ENCODE data around the gene USP40.

USP40 gene

GRCh38 chr2:233457356-233457755 lies 109.2 kb downstream of the USP40 start:
- Mint-ChIP-seq H3K4me3 (no peak overlapping the region), H3K27ac (no peak overlapping the region), H3K4me1 (peaks cover 8% of the 10 kb centered on the region), H3K9me3 (no peaks in the 10 kb centered on the region), H3K27me3 (ENCODE audit: low read depth) (no peaks in the 10 kb centered on the region), H3K36me3 (ENCODE audit: low read depth) (peaks cover 47% of the 10 kb centered on the region)
- no peak for TF ChIP-seq CTCF (IDR thresholded peaks at IDR 0.05; ENCODE audit: unreplicated experiment in 3 of 3)

- no peak for TF ChIP-seq CTCF (IDR thresholded peaks at IDR 0.05; ENCODE audit: unreplicated experiment in 3 of 3)
- Mint-ChIP-seq H3K36me3 (ENCODE audit: low read depth) (peaks cover 47% of the 10 kb centered on the region), H3K4me1 (peaks cover 12% of the 10 kb centered on the region), H3K4me3 (no peak overlapping the region), H3K9me3 (no peaks in the 10 kb centered on the region), H3K27me3 (ENCODE audit: low read depth) (no peaks in the 10 kb centered on the region), H3K27ac (no peak overlapping the region)
Observed at GRCh38 chr2:233456934-233457333, 109.6 kb downstream of the USP40 start.

GRCh38 chr2:233456111-233456510 lies 110.5 kb downstream of the USP40 start:
- peaks cover 43% of the 10 kb centered on the region for H3K36me3 Mint-ChIP-seq (ENCODE audit: low read depth)
- TF ChIP-seq CTCF (IDR thresholded peaks at IDR 0.05; ENCODE audit: unreplicated experiment in 3 of 3), result no peak
- H3K27ac Mint-ChIP-seq, result no peak overlapping the region
- H3K27me3 Mint-ChIP-seq (ENCODE audit: low read depth), result no peaks in the 10 kb centered on the region
- no peak overlapping the region for H3K4me3 Mint-ChIP-seq
- peaks cover 12% of the 10 kb centered on the region for H3K4me1 Mint-ChIP-seq
- H3K9me3 Mint-ChIP-seq, result no peaks in the 10 kb centered on the region

- Mint-ChIP-seq H3K9me3 (no peaks in the 10 kb centered on the region), H3K4me3 (no peak overlapping the region), H3K36me3 (ENCODE audit: low read depth) (peaks cover 47% of the 10 kb centered on the region), H3K27ac (no peak overlapping the region), H3K4me1 (peaks cover 15% of the 10 kb centered on the region), H3K27me3 (ENCODE audit: low read depth) (no peaks in the 10 kb centered on the region)
- TF ChIP-seq CTCF (IDR thresholded peaks at IDR 0.05; ENCODE audit: unreplicated experiment in 3 of 3), result no peak
Observed at GRCh38 chr2:233455491-233455890, 111.1 kb downstream of the USP40 start.

DNA sequence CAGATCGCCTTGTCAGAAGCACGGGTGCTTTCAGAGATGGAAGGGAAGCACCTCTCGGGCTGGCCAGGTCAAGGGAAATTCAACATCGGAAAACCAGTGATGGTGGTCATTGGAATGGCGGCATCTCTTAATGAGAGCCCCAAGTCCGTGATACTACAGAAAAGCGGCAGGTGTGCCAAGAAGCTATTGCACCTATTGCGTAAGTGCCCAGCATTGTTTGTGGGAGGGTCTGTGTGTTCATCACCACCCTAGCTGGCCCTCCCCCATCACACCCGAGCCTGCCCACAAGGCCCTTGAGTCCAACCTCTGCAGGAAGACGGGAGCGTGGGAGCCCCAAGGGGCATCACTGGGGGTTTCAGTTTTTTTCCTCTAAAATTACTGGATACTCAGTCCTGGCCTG lies 111.6 kb downstream of the USP40 start:
- no peak overlapping the region for H3K27ac Mint-ChIP-seq
- no peaks in the 10 kb centered on the region for H3K9me3 Mint-ChIP-seq
- H3K4me1 Mint-ChIP-seq, result peaks cover 15% of the 10 kb centered on the region
- peaks cover 47% of the 10 kb centered on the region for H3K36me3 Mint-ChIP-seq (ENCODE audit: low read depth)
- H3K27me3 Mint-ChIP-seq (ENCODE audit: low read depth), result no peaks in the 10 kb centered on the region
- no peak overlapping the region for H3K4me3 Mint-ChIP-seq
- no peak for TF ChIP-seq CTCF (IDR thresholded peaks at IDR 0.05; ENCODE audit: unreplicated experiment in 3 of 3)

- H3K36me3 Mint-ChIP-seq (ENCODE audit: low read depth), result peaks cover 55% of the 10 kb centered on the region
- H3K27me3 Mint-ChIP-seq (ENCODE audit: low read depth), result no peaks in the 10 kb centered on the region
- H3K4me3 Mint-ChIP-seq, result no peak overlapping the region
- H3K4me1 Mint-ChIP-seq, result peaks cover 18% of the 10 kb centered on the region
- H3K9me3 Mint-ChIP-seq, result no peaks in the 10 kb centered on the region
- H3K27ac Mint-ChIP-seq, result no peak overlapping the region
- TF ChIP-seq CTCF (IDR thresholded peaks at IDR 0.05; ENCODE audit: unreplicated experiment in 3 of 3), result no peak
Observed at GRCh38 chr2:233453916-233454315, 112.7 kb downstream of the USP40 start.
